HuH-7 (cell line): Measurements from ENCODE around the gene ARHGAP5.

Experiments
- DNase-seq: peaks from one replicate; pipeline ENCODE4 v3.0.0; 2011; ENCODE audit warnings: low spot score

ARHGAP5 gene, protein sequence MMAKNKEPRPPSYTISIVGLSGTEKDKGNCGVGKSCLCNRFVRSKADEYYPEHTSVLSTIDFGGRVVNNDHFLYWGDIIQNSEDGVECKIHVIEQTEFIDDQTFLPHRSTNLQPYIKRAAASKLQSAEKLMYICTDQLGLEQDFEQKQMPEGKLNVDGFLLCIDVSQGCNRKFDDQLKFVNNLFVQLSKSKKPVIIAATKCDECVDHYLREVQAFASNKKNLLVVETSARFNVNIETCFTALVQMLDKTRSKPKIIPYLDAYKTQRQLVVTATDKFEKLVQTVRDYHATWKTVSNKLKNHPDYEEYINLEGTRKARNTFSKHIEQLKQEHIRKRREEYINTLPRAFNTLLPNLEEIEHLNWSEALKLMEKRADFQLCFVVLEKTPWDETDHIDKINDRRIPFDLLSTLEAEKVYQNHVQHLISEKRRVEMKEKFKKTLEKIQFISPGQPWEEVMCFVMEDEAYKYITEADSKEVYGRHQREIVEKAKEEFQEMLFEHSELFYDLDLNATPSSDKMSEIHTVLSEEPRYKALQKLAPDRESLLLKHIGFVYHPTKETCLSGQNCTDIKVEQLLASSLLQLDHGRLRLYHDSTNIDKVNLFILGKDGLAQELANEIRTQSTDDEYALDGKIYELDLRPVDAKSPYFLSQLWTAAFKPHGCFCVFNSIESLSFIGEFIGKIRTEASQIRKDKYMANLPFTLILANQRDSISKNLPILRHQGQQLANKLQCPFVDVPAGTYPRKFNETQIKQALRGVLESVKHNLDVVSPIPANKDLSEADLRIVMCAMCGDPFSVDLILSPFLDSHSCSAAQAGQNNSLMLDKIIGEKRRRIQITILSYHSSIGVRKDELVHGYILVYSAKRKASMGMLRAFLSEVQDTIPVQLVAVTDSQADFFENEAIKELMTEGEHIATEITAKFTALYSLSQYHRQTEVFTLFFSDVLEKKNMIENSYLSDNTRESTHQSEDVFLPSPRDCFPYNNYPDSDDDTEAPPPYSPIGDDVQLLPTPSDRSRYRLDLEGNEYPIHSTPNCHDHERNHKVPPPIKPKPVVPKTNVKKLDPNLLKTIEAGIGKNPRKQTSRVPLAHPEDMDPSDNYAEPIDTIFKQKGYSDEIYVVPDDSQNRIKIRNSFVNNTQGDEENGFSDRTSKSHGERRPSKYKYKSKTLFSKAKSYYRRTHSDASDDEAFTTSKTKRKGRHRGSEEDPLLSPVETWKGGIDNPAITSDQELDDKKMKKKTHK (N-terminal part only)

GRCh38 chr14:32077081-32078022 is at the start of gene ARHGAP5:
TSS of gene ARHGAP5 (plus strand) at chr14:32077304. CDS start at chr14:32090670, 13,366 bp downstream.
- DNase-seq = peak; percentile 83

DNA sequence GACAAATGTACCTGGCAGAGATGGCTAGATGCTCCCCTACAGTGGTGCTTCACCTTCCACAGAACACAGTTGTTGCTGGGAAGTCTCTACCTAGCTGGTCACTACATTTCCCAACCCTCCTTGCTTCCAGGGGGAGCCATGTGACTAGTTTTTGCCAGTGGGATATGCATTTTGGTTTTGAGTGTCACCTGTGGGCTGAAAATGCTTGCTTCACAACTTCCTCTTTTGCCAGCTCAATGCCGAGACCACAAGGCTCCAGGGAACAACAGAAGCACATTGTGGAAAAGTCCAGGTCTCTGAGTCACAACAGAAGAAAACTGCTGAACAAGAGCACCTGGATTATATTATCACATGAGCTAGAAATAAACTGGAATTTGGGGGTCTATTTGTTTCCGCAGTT is 48.5 kb upstream of the ARHGAP5 start:
- DNase-seq = no peak

- DNase-seq = no peak
Observed at GRCh38 chr14:32033543-32033942, 43.6 kb upstream of the ARHGAP5 start.

DNA sequence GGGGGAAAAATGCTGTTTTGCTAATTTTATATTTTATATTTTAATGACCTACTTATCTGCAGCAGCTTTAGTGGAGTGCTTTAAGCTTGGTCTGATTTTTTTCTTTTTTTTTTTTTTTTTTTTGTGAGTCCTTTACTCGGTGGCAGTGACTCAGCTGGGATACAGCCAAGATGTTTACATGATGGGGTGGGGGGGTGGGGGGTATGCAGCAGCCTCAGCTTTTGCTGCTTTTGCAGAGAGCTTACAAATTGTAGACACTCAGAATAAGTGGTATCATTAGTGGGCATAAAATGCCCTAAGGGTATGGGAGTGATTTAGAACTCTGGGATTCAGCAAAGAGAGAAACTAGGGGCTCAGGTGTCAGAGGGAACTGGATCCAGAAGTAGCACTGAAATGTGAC is 38.2 kb upstream of the ARHGAP5 start:
- DNase-seq = no peak

DNA sequence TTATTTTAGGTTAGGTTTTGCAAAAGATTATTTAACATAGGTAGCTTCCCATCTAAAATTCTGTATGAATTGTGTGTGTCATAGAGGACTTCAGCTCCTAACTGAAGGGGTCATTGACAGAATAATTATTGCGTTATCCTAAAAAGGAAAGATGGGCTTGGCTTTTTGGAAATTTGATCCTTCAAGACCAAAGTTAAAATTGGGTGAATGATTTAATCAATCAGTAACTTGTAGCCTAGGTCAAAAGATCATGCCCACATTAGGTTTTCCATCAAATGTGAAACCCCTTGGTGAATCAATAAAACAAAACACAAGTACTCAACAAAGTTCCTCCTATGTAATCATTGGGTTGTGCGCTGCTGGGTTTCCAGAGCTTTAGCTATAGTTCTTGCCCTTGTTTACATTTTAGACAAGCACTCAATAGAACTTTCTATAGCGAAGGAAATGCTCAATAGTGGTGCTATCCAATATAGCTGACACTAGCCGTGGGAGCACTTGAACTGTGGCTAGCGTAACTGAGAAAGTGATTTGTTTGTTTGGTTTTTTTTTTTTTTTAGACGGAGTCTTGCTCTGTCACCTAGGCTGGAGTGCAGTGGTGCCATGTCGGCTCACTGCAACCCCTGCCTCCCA is 37.6 kb upstream of the ARHGAP5 start:
- no peak for DNase-seq

DNA sequence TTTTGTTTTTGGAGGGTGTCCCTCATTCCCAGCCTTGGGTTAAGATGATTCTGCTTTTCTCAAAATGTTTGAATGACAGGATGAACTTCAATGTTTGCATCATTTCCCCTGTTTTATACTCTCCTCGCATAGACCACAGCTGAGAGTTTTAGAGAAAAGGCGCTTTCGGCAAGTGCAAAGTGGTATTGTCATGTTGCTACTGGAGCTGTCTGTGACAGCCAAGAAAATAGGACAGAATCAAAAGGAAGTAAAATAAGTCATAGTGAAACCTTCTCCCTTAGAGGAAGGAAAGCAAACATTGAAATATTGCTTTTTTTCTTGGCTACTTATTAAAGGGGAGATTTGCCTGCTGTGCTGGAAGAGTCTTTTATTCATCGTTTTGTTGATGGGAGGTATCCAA is 33.5 kb upstream of the ARHGAP5 start:
- DNase-seq = no peak

GRCh38 chr14:32044454-32044853 is 32.6 kb upstream of the ARHGAP5 start:
- DNase-seq = no peak

GRCh38 chr14:32047791-32048190 is 29.3 kb upstream of the ARHGAP5 start:
- DNase-seq = no peak

DNA sequence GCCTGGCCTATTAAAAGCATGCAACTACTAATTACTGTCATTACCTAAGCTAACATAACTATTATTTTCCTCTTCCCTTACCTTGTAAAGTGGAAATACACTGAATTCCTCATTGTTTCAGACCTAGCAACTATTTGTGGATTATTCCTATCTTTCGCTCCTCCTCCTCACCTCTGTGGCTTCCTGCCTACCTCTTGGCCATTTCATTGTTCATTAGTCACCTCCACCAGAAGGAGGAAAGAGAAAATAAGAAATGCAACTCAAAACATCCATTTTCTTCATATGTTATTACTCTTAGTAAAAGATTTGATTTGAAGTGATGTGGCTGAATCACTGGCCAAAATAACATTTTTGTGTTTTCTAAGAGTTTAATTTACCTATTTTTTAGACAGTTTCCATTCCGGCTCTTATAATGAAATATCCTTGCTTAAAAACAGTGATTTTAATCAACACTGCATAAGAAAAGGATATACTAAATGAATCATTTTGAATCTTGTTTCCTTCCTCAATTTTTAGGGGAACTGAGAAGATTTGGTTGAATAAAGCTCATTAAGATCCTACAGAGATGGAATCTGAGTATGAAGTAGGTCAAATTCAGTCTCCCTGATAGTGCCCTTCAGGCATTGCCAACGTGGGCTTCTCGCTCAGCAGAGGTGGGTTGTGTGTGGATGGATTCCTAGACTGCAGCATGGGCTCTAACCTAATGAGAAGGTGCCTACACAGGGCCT is 27.6 kb upstream of the ARHGAP5 start:
- no peak for DNase-seq

DNA sequence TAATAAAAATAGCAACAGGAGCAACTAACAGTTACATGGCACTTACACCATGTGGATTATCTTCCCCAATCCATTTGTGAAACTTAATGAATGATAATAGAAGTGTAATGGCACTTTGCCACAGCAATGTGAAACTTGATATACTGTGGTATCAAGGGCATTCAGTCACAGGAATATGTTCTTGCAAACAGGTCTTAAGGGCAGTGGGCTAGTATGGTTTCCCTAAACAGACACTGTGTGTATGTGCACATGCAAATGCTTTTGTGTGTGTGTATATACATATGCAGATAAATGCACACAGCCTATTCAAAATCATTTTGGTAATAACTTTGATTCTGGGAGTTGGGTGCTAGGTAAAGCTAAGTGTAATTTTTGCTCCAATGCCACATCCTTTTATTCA is 26.2 kb upstream of the ARHGAP5 start:
- DNase-seq = no peak

DNA sequence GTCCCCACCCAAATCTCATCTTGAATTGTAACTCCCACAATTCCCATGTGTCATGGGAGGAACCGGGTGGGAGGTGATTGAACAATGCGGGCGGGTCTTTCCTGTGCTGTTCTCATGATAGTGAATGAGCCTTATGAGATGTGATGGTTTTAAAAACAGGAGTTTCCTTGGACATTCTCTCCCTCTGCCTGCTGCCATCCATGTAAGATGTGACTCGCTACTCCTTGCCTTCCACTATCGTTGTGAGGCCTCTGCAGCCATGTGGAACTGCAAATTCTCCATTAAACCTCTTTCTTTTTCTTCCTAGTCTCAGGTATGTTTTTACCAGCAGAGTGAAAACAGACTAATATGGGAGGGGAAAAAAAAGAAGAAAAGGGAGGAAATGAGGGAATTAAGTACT is 22.6 kb upstream of the ARHGAP5 start:
- DNase-seq = no peak

GRCh38 chr14:32055175-32055574 is 21.9 kb upstream of the ARHGAP5 start:
- DNase-seq = no peak

DNA sequence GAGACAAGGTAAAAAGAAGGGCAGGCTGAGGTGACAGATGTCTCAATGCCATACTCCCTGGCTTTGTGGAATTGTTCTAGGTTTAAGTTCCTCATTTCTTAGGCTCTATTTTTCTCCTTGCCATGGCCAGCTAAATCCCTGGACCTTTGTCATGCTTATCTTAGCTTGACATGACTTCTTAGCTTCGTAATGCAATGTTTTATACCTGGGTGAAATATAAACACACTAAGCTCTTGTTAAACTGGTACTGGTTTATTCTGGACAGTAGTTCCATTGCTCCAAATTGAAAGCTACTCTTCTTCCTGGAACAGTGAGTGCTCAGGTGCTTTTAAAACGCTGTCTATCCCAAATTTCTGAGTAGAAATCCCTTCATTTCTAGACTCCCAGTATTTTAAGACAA is 17.4 kb upstream of the ARHGAP5 start:
- no peak for DNase-seq

GRCh38 chr14:32064931-32065330 is 12.2 kb upstream of the ARHGAP5 start:
- no peak for DNase-seq

GRCh38 chr14:32068708-32069107 is 8.4 kb upstream of the ARHGAP5 start:
- DNase-seq = no peak

GRCh38 chr14:32070282-32070681 is 6.8 kb upstream of the ARHGAP5 start:
- DNase-seq = no peak

DNA sequence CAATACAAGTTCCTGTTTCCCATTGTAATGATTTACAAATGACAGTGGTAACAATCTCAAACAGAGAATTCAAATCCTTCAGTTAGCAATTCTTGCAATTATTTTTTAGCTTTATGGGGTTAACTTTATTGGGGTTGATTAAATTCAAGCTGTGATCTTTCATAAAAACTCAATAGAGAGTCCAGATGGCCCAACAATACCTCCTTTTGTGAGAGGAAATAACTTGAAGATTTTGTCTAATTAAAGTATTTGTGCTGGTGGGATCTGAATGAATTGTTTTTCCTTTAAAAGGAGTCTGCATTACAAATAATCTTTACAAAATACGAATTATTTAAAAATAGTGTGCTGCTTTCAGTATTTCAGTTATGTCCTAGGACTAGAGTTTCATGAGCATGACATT is 4.4 kb upstream of the ARHGAP5 start:
- no peak for DNase-seq

DNA sequence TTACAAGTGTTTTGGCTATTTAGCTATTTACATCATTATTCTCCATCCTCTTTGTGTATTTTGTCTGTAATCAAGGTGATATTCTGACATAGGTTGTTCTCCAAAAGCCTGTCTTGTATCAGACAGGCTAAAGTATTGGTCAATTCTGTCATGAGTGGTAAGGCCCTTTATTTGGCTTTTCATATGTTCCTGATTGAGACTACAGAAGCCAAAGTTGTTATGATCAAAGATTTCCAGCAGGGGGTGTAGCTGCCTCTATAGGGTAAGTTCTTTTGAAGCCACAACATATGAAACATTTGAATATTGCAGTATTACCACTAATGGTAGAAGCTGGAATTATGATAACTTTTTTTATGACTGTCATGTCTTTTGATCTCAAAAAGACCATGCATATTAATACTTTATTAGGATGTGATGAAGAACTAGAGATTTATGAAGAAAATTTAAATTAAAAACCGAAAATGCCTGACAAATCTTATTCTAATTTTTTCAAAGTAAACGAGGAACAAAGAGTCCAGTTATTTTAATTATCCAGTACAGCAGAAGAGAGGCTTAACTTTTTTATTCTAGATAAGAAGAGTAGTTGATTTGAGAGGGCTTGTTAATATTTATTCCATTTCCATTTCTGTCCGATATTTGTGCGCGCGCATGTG is 3.4 kb upstream of the ARHGAP5 start:
- DNase-seq = peak; percentile 96

DNA sequence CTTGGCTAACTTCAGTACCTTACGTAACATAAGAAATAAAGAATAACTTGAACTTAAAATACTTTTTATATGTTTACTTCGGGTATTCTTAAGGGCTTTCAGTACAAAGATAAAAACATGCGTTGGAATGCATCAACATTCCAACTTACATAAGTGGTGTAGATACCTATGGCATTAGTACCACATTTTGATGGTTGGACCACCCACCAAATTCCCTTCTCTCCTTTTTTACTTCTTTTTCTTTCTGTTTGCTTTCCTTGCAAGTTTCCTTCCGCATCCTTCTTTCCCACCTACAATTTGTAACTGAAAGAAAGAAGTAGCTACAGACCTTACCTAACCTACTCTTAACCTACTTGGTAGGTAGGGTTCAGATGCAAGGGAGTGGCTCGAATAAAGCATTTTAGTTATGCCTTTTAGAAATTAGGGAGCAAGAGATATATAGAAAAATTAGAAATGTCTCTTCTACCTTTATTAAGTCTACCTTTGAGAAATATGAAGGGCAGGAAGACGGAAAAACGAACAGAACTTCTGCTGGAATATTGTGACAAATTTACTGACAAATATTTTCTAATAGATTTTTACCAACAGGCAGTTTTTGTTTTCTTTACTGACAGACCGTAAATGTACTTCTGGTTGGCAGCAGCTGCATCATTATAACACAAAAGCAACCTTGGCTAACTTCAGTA is 2.1 kb upstream of the ARHGAP5 start:
- no peak for DNase-seq
